ENCODE results near the gene TFEB.

The TFEB gene

GRCh38 chr6:41650120-41650519 is 85.3 kb downstream of the TFEB start:
- TF ChIP-seq CTCF (IDR thresholded peaks at IDR 0.05) (no peak), ZFX (IDR thresholded peaks at IDR 0.05; ENCODE audit: borderline replicate concordance) (no peak)

GRCh38 chr6:41649596-41649995 is 85.8 kb downstream of the TFEB start:
- TF ChIP-seq CTCF (IDR thresholded peaks at IDR 0.05) (no peak), ZFX (IDR thresholded peaks at IDR 0.05; ENCODE audit: borderline replicate concordance) (no peak)
- H3K27ac ChIP-seq, result no peak overlapping the region

More at GRCh38 chr6:41650120-41650519, 85.3 kb downstream of the TFEB start:
- no peak overlapping the region for H3K27ac ChIP-seq

- H3K27ac ChIP-seq, result no peak overlapping the region
- TF ChIP-seq ZFX (IDR thresholded peaks at IDR 0.05; ENCODE audit: borderline replicate concordance) (no peak), CTCF (IDR thresholded peaks at IDR 0.05) (no peak)
These were observed 86.5 kb downstream of the TFEB start for GRCh38 chr6:41648921-41649320.

- TF ChIP-seq ZFX (IDR thresholded peaks at IDR 0.05; ENCODE audit: borderline replicate concordance) (no peak), CTCF (IDR thresholded peaks at IDR 0.05) (no peak)
- H3K27ac ChIP-seq, result no peak overlapping the region
These were observed 87.3 kb downstream of the TFEB start for GRCh38 chr6:41648070-41648585.

GRCh38 chr6:41647061-41647511 is 88.3 kb downstream of the TFEB start:
- no peak overlapping the region for H3K27ac ChIP-seq
- no peak for TF ChIP-seq ZFX (IDR thresholded peaks at IDR 0.05; ENCODE audit: borderline replicate concordance)
- no peak for TF ChIP-seq CTCF (IDR thresholded peaks at IDR 0.05)

- H3K27ac ChIP-seq, result no peak overlapping the region
- TF ChIP-seq CTCF (IDR thresholded peaks at IDR 0.05) (no peak), ZFX (IDR thresholded peaks at IDR 0.05; ENCODE audit: borderline replicate concordance) (no peak)
These were observed 89.2 kb downstream of the TFEB start for GRCh38 chr6:41646026-41646795.

GRCh38 chr6:41645007-41645618 is 90.3 kb downstream of the TFEB start:
- TF ChIP-seq CTCF (IDR thresholded peaks at IDR 0.05), result no peak
- no peak overlapping the region for H3K27ac ChIP-seq

Data from 22Rv1 (cell line).